Fibroblast of upper back skin (primary cell): ENCODE measurements around the gene TOMM40L.
A peak's percentile ranks its signal among the peaks of the same experiment; 100 is the strongest.
"Not testable (repeated sequence)": the region's sequence is repeated elsewhere in the genome, so short reads cannot be mapped to it uniquely, and the experiment has no call there.

ENCODE experiments used
- DNase-seq: peaks from one replicate; pipeline ENCODE4 v3.0.0-alpha.2; 2013

Gene TOMM40L

DNA sequence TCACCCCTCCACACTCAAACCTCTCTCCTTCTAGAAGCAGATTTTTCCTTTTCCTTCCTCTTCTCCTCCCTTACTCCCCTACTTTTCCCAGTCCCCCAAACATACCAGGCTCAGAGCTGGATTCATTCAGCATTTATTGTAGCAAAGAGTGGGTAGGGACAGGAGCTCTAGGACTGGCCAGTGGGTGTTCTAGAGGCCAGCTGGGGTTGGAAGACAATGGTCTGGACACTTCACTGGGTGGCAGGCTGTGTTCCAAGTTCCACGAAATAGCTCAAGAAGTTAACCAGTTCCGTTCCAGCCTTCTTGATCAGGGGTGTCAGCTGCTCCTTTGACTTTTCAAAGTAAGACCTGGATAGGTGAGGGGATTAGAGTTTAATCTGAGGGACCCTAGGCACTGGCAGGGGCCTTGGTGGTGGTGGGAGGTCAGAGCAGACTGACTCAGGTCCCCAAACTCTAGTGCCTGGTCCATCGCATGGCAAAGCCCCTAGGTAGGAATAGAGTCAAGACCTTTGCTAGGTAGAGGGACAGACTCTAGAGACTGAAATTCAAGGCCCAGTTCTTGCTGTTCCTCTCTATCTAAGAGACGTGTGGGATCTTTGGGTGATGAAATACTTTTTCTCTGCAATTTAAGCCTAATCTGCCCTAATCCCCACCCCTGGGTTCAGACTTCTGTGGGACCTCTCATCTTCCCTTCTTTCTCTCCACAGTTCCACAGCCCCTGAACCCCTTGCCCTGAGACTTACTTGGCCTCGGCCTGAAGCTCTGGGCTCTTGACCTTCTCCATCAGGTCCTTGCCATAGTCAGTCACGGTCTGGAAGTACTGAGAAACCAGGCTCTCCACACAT is 3.5 kb upstream of the TOMM40L start:
- no peak for DNase-seq

DNA sequence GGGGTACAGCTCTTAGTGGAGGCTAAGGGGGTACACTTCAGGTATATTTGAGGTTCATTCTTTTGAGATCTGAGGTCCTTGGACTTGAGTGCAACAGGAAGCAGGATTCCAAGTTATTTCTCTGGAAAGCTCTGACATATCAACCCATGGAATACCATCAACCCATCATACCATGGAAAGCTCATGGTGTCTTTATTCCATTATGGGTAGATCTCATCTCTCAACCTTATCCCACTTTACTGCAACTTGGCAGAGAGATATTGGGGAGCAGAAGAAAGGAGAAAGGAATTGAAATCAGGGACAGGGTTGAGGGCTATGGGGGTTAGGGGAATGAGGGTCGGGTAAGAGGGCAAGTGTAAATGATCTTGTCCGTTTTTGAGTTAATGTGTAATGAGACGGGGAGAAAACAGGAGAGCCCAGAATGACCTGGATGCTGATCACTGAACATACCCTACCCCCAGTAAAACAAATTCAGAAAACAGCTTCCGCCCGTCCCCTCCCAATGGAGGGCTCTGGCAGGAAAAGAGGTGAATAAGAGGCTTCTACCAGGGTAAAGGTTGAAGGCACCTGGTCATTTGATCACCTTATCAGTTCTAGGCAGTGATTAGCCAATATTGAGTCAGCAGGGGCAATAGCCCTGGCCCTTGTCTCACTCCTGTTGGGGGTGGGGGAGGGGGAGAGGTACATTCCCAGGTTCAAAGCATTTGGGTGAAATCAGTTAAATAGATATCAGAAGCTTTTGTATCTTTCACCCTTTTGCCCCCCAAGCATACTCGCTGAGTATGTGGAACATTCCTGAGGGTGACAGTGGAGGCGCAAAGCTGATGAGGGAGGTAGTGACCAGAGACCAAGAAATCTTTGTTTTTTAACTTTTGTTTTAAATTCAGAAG is 1.8 kb upstream of the TOMM40L start:
- DNase-seq: no peak

DNA sequence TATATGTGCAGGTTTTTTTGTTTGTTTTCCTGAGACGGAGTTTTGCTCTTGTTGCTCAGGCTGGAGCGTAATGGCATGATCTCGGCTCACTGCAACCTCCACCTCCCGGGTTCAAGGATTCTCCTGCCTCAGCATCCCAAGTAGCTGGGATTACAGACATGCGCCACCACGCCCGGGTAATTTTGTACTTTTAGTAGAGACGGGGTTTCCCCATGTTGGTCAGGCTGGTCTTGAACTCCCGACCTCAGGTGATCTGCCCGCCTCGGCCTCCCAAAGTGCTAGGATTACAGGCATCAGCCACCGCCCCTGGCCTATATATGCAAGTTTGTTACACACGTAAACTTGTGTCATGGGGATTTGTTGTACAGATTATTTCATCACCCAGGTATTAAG is 1.2 kb upstream of the TOMM40L start:
- DNase-seq: not testable (repeated sequence)

DNA sequence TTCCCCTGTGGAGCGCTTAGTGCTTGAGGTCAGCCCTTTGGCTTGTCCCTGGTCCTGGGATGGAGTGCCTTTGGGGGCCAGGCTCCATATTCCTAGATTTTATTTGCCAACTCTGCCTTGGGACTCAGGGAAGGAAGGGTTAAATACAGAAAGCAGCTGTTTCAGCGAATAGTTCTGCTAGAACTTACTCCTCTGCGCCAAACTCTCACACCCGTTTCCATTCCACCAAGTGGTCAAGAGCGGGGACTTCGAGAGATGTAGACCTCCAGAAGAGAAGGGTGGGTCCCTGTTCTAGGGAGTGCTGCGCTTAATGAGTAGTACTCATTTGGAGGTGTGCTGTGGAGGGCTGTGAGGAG is 704 bp upstream of the TOMM40L start:
- no peak for DNase-seq

DNA sequence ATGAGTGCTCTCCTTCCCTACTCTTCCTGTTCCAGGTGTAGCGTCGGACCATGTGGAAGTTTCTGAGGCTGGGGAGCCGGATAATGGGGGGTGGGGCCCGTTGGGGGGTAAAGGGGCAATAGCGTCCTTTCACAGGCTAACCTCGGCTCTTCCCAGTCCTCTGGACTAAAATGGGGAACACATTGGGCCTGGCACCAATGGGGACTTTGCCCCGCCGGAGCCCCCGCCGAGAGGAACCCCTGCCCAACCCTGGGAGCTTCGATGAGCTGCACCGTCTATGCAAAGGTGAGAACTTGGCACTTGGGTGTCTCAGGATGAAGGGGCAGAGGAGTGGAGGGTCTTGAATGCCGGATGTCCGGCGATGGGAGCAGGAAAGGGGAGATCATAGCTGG is 456 bp downstream of the TOMM40L start:
- DNase-seq: no peak

DNA sequence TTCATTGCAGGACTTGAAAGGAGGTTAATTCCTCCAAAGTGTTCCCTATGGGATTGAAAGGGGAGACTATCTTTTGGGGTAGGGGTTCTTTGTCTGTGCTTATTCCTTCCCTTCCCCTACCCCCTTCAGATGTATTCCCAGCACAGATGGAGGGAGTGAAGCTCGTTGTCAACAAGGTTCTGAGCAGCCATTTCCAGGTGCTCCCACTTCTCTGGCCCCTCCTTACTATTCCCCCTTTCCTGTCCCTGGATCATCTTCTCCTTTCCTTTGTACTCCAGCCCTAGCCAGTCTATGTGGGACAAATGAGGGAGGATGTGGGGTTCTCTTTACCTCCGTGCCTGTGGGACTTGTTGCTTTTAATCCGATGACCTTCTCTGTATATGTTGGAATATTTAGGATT is 899 bp downstream of the TOMM40L start:
- DNase-seq: no peak

DNA sequence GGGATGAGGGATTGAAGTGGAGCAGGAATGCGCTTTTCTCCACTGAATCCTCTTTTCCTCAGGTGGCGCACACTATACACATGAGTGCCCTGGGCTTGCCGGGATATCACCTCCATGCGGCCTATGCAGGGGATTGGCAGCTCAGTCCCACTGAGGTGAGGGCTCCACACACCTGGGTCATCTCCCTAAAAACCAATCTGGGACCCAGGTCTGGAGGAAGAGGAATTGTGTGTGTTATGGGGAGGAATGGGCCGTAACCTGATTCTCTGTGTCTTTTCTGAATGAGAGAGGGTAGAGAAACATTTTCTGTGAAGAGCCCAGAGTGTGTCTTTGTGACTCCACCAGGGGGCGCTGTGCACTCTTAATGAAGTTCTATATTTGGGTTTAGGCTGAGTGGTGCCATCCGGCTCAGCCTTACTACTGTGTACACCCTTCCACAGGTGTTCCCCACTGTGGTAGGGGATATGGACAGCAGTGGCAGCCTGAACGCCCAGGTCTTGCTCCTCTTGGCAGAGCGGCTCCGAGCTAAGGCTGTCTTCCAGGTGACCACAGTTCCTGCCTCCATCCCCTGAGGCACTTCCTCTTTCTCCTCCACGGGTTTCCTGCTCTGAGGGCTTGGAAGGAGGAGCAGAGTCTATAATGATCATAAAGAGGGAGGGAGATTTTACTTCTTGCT is 1.5 kb downstream of the TOMM40L start:
- DNase-seq: peak; percentile 69

DNA sequence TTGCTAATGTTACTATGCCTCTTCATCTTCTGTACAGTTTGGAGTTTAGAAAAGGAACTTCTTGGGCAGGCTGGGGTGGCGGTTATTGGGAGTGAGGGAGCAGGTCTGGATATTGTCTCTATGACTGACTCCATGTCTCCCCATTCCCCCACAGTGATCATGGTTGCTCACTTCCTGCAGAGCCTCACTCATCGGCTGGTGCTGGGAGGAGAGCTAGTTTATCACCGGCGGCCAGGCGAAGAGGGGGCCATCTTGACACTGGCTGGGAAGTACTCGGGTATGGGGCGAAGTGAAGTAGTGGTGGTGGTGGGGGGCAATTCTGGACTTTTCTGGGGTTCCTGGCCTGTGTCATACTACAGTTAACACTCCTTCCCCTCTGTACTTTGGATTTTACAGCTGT is 2.2 kb downstream of the TOMM40L start:
- no peak for DNase-seq

DNA sequence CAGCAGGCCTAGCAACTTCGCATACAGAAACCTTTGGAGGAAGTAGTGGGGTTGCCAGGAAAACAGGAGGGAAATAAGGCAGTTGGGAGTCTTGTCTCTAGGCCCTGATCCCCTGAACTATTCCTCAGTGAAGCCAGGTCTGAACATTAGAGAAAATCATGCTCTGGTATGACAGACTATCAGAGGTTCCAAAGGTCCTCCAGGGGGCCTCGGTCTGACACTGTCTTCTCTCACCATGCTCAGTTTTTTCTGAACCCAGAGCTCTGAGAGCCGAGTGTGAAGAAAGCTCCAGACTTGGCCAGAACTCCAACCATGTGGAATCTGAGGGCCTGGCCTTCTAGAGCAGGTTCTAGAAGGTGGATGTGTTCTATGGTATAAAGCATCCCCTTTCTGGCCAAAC is 4.0 kb downstream of the TOMM40L start:
- DNase-seq: no peak

DNA sequence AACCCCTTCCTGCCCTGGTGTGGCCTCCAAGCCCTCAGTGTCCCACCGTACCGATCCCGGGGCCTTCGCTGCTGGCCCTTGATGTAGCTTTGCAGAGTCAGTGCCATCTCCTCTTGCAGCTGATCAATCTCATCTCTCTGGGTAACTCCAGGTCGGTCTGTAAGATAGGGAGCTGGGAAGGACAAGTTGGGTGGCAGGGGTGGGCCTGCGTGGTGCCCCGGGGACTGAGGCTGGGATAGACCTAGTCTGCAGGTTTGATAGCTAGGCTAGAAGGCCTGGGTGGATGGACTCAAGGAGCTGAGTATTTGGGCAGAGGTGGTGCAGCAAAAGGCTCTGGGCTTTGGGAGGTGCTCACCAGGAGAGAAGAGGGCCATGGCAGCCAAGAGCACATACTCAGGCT is 4.9 kb downstream of the TOMM40L start:
- no peak for DNase-seq

DNA sequence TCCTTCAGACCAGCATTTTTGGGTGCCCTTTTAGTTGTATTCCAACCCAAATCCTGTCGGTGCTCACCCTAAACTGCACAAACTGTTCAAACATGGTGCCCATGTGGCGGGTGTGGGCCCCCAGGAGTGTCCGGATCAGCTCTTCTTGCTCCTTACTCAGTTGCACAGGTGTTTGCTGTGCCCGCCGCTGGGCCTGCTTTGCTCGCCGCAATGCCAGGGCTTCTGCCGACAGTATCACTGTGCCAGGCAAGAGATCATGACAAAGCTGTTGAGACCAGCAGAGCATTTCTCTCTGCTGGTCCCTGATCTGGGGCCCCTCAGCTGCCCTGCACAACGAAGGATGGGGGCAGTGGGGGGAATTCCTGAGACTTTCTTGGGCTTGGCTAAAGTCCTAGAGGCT is 7.2 kb downstream of the TOMM40L start:
- DNase-seq: no peak

DNA sequence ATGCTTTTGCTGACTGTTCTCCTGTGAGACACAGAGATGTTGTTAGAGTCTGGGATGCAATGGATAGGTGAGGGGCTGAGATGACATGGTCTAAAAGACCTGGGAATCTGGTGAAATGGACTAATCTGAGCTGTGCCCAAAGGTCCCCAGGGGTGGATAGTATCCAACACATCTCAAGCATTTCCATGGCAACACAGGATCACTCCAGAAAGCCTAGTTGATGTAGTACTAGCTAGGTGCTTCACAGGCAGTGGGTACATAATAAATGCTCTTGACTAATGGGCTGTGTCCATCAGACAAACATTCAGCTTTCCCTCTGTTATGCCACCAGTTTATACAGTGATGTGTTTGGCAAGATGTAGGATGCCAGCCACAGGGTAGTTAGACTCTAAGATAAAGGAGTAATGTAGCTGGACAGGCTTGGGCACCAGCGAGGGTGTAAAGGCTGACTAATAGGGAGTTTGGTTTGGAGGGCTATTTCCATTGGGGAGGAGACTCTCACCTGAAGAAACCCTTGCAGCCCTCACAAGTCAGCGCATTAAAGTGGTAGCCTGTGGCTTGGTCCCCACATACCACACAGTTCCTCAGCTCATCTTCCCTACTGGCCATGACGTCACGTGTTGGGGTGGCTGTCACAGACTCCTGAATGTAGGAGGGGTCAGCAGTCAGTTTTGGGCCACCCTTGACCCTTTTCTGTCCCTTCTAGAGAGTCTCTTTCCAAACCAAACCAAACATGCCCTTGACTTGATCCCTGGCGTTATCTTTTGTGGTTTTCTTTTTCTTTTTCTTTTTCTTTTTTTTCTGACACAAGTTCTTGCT is 10.3 kb downstream of the TOMM40L start:
- DNase-seq: no peak

DNA sequence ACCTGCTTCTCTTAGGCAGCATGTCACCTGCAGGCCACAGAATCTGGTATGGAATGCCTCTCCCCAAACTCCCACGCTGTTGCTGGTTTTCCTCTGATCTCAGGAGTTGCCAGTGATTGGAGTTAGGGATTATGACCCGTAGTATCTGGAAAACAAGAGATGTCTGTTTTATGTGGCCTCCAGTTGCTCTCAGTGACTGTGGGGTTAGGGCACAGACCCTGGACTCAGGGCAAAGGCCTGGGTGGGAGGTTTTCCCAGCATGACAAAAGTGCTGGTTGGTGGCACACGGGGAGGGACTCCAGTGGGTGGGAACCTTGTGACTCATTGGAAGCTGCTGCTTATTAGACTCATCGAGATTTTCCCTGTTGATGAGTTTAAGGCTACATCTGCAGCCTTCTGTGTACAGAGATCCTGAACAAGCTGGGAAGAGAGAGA is 12.2 kb downstream of the TOMM40L start, which contains the start of gene NR1I3:
Gene NR1I3, minus strand, starts transcription at position 165 of the 435 bp plus-strand sequence. CDS start 1,638 bp downstream, outside the sequence.
- no peak for DNase-seq

DNA sequence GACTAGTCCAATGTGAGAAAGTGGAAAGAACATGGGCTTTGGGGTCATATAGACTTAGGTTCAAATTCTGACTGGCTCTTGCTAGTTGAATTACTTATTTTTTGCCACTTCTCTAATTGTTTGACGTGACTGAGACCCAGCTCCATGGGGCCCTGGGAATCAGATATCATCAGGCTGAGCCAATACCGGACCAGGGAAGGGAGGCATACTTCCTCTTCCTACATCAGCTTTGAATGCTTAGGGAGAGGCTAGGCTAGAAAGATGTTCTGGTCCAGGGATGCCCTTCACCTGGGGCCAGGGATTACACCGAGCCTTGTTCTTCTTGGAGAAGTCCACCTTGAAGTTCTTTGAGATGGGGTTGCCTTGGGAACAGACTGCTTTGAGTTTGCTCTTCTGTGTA is 15.8 kb downstream of the TOMM40L start:
- DNase-seq: no peak

DNA sequence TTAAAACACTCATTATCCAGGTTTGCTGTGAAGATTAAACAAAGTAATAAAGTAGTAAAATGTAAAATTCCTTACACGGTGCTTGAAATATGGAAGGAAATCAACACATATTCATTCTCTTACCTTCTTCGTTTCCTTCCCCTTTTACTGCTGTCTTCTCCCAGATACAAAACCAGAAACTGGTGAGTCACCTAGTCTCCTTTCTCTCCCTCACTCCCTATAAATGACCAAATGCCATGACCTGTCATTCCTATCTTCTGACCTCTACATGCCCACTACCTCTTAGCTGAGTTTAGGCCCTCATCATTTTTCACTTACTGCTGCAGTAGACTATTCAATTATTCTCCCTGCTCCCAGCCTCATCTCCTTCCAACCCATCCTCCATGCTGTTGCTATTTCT is 16.5 kb downstream of the TOMM40L start:
- DNase-seq: no peak

DNA sequence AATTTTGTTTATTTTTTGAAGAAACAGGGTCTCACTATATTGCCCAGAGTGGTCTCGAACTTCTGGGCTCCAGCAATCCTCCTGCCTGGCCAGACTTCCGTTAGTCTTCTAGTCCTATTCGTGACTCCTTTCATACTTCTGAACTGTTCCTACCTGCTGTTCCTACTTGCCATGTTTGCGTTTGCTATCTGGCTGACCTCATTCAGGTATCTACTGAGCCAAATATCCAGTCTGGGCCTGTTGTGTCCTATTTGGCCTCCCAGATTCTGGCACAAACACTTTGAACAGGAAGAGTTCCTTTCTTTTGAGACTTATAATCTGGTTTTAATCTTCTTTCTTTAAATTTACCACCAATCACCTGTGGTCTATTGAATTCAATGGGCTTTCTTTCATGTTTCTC is 19.0 kb downstream of the TOMM40L start:
- DNase-seq: no peak

DNA sequence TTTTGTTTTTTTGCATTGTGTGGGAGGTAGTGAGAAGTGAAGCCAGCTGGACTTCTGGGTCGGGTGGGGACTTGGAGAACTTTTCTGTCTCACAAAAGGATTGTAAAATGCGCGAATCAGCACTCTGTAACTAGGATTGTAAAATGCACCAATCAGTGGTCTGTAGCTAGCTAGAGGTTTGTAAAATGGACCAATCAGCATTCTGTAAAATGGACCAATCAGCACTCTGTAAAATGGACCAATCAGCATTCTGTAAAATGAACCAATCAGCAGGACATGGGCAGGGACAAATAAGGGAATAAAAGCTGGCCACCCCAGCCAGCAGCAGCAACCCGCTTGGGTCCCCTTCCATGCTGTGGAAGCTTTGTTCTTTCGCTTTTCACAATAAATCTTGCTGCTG is 24.2 kb downstream of the TOMM40L start:
- DNase-seq: not testable (repeated sequence)

DNA sequence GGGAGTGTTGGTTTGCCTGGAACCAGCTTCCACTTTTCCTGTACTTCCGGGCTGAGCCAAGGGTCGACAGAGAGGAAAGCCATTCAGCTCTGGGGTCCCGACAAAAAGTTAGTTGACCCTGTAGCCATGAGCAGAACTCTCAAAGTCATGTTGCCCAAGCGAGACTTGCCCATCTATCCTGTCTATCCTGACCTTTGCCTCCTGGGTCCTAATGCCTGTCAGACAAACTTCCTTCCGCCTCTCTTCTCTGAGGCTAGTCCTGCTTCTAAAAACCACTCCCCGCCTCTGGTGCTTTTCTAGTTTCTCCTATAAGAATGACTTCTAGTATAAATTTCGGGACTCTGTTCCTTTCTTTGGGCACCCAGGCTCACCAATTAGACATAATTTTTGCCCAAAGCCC is 25.0 kb downstream of the TOMM40L start:
- DNase-seq: no peak

DNA sequence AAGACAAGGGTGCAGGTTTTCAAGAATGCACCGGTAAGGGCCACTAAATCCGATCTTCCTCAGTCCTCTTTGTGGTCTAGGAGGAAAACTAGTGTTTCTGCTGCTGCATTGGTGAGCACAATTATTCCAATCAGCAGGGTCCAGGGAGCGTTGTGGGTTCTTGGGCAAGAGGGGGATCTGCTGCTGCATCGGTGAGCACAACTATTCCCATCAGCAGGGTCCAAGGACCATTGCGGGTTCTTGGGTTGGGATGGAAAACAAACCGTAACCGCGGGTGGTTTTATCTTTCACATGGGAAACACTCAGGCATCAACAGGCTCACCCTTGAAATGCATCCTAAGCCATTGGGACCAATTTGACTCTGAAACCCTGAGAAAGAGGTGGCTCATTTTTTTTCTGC is 25.7 kb downstream of the TOMM40L start:
- no peak for DNase-seq

DNA sequence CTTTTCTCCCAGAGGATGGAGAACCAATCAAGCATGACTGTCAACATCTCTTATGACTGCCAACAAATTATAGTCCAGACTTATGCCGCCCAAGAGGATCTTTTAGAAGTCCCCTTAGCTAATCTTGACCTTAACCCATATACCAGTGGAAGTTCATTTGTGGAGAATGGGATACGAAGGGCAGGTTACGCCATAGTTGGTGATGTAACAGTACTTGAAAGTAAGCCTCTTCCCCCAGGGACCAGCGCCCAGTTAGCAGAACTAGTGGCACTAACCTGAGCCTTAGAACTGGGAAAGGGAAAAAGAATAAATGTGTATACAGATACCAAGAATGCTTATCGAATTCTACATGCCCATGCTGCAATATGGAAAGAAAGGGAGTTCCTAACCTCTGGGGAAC is 29.4 kb downstream of the TOMM40L start:
- DNase-seq: not testable (repeated sequence)

DNA sequence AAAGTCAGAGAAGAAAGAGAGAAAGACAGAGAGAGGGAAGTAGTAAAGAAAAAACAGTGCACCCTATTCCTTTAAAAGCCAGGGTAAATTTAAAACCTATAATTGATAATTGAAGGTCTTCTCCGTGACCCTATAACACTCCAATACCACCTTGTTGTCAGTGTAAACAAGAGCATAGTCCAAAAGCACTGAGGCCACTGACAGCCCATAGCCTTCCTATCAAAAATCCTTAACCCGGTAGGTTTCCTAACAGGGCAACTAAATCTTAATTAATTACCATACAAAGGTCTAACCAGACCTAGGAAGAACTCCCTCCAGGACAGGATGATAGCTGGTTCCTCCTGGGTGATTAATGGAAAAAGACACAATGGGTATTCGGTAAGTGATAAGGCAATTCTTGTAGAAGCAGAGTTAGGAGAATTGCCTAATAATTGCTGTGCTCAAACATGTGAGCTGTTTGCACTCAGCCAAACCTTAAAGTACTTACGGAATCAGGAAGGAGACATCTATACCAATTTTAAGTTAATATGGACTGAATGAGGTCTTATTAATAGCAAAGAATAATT is 30.2 kb downstream of the TOMM40L start:
- not testable (repeated sequence) for DNase-seq

DNA sequence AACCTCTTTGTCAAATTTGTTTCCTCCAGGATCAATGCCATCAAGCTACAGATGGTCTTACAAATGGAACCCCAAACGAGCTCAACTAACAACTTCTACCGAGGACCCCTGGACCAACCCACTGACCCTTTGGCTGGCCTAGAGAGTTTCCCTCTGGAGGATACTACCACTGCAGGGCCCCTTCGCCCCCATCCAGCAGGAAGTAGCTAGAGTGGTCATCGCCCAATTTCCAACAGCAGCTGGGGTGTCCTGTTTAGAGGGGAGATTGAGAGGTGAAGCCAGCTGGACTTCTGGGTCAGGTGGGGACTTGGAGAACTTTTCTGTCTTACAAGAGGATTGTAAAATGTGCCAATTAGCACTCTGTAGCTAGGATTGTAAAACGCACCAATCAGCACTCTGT is 31.2 kb downstream of the TOMM40L start:
- not testable (repeated sequence) for DNase-seq
